GM21825 (cell line): ENCODE data around the gene UBC.

Experiments used
- ATAC-seq: cut with Tn5 transposase; IDR thresholded peaks from one replicate; pipeline ENCODE4 v1.9.1; 2021; ENCODE audit warnings: mild to moderate bottlenecking, moderate library complexity; ENCODE audit not compliant: unreplicated experiment

Gene UBC

GRCh38 chr12:124914392-124915238, at the start of gene UBC:
Gene UBC, minus strand, starts transcription at chr12:124914650. Its CDS starts 879 bp downstream, at chr12:124913771.
- peak; percentile 34 for ATAC-seq

GRCh38 chr12:124963211-124963610, 48.8 kb upstream of the UBC start:
- no peak for ATAC-seq

- ATAC-seq: no peak
Observed at GRCh38 chr12:124961055-124961454, 46.6 kb upstream of the UBC start.

- no peak for ATAC-seq
Observed at GRCh38 chr12:124956571-124956970, 42.1 kb upstream of the UBC start.

GRCh38 chr12:124954771-124955170, 40.3 kb upstream of the UBC start:
- no peak for ATAC-seq

GRCh38 chr12:124953689-124954405, 39.4 kb upstream of the UBC start:
- ATAC-seq: no peak

GRCh38 chr12:124952801-124953200, 38.4 kb upstream of the UBC start:
- ATAC-seq: no peak

GRCh38 chr12:124952295-124952694, 37.8 kb upstream of the UBC start:
- no peak for ATAC-seq

- no peak for ATAC-seq
Observed at GRCh38 chr12:124949779-124950728, 35.6 kb upstream of the UBC start.

- no peak for ATAC-seq
Observed at GRCh38 chr12:124949066-124949465, 34.6 kb upstream of the UBC start.

GRCh38 chr12:124947561-124948398, 33.3 kb upstream of the UBC start:
- ATAC-seq: no peak

- no peak for ATAC-seq
Observed at GRCh38 chr12:124947013-124947412, 32.6 kb upstream of the UBC start.

- no peak for ATAC-seq
Observed at GRCh38 chr12:124946447-124946793, 32.0 kb upstream of the UBC start.

- no peak for ATAC-seq
Observed at GRCh38 chr12:124941170-124941527, 26.7 kb upstream of the UBC start.

GRCh38 chr12:124940393-124941169, 26.1 kb upstream of the UBC start:
- ATAC-seq: peak; percentile 51

- peak; percentile 12 for ATAC-seq
Observed at GRCh38 chr12:124940143-124940392, 25.6 kb upstream of the UBC start.

- peak; percentile 46 for ATAC-seq
Observed at GRCh38 chr12:124939421-124940142, 25.1 kb upstream of the UBC start.

GRCh38 chr12:124939079-124939420, 24.6 kb upstream of the UBC start:
- ATAC-seq: peak; percentile 37

GRCh38 chr12:124938587-124938986, 24.1 kb upstream of the UBC start:
- ATAC-seq: no peak
